T-helper 2 cell (primary cell): Measurements from ENCODE around the gene SPOUT1.
A peak's percentile ranks its signal among the peaks of the same experiment; 100 is the strongest.

Source experiments
- DNase-seq, 5 experiments: peaks; one replicate each; pipeline versions ENCODE4 v3.0.0 to v3.0.0-alpha.2; 2012 to 2022

The SPOUT1 gene

DNA sequence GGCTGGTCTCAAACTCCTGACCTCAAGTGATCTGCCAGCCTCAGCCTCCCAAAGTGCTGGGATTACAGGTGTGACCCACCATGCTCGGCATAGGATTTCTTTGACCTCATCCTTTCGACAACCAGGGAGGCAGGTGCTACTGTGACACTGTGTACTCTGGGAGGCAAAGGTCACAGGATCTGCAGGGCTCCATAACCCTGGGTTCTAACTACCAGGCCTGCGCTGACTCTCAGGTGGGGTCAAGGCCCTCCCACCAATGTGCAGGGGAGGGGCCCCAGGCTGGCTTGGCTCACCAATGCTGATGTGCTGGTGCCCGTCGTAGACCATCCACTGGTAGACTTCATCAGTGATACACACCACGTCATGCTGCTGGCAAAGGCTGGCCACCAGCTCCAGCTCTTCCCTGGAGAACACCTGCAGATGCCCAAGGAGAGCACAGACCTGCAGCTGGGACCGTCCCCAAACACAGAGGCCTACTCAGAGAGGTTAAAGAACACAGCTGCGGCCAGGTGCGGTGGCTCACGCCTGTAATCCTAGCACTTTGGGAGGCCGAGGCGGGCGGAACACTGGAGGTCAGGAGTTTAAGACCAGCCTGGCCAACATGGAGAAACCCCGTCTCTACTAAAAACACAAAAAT, 7.0 kb upstream of the SPOUT1 start:
- DNase-seq, result no peak

DNA sequence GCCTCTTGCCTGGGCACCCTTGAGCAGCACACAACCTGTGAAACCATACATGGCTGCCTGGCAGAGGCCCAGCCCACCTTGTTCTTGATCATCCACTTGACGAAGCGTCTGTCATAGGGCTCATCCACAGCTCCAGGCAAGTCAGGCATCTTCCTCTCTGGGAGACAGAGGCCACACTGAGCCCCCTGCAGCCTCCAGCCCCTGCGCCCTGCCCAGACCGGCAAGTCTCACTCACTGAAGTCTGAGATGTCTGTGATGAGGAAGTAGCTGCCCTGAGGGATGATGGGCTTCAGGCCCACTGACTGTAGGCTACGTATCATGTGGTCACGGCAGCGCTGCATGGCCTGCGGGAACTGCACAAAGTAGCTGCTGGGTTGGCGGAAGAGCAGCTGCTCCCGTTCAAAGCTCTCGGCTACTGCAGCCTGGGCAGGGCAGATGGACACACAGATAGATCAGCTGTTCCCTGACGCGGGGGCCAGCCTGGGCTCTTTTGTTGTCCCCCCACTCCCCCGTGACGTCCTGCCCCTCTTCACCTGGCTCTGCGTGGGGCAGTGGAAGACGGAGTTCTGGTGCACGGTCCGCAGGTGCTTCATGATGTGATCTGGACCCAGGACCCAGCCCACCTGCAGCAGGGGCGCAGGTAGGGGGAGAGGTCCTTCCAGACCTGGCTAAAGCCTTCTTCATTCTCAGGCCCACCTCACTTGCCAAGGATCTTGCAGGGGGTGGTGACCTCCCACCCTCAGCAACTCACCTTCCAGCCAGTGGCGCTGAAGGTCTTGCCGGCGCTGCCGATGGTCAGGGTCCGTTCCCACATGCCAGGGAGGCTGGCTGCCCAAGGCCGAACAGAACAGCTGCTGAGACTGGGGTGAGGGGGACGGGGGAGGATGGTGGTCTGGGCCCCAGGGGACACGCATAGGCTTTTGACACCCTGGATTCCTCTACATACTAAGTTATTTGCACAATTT, 5.9 kb upstream of the SPOUT1 start:
- no peak for DNase-seq

- no peak for DNase-seq
Observed at GRCh38 chr9:128833696-128834095, 4.1 kb upstream of the SPOUT1 start.

DNA sequence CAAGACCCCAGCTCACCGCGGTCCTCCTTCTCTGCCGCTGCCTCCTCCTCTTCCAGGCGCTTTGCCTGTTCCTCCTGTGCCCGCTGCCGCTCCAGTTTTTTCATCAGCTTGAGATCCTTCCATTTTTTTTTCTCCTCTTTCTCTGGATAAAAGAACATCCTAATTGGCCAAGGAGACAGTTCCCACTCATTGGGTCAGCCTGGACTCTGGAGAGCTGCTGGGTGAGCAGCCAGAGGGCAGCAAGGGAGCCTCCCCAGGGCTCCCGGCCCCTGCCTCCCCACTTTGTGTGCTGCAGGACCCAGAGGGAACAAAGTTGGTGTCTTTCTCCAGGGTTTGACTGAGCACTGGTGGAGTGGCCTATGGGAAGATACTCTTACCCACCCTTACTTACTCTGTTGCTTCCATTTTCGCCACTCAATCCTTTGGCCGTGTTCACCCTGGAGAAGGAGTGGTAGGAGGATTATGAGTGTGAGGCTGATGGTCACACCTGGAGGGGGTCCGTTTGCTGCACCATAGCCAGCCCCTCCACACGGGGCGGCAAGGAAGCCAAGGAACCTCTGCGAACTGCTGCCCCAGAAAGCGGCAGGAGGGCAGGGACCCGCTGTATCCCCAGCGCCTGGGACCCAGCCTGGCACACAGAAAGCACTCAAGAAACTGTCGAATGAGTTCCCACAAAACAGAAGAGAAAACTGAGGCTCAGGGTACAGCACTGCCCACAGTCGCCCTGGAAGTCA, 708 bp downstream of the SPOUT1 start:
- no peak for DNase-seq

- DNase-seq, result no peak
Observed at GRCh38 chr9:128828267-128828666, 1.3 kb downstream of the SPOUT1 start.

DNA sequence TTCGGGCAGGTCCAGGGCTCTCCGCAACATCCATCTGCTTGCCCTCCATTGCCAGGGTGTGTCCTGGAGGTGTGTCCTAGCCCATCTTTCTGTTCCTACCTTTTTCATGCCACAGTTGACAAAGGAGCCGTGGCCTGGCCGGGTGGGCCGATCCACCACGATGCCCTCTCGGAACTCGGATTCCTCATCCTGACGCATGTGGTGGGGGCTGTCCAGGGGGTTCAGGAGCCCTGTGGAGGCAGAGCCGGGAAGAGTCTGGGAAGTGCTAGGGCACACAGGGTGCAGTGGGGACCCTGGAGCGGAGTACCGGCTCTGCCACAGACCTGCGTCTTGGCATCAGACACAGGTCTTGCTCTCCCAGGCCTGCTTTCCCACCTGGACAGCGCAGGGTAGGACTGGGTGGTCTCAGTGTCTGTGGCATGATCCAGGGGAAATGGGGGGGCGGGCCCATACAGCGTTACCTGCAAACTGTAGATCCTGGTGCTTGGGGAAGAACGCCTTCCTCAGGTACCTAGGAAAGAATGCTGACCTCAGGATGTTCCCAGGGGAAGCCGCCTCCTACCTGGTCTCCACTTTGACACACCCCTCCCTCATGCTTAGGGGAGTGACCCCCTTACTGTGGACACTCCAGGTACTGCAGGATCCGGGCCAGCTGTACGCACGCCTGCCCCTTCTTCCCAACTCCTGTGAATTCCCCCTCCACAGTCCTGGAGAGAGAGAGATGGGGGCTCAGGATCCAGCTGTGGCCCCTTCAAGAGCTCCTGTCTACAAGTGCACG, 3.5 kb downstream of the SPOUT1 start:
- DNase-seq, result no peak

DNA sequence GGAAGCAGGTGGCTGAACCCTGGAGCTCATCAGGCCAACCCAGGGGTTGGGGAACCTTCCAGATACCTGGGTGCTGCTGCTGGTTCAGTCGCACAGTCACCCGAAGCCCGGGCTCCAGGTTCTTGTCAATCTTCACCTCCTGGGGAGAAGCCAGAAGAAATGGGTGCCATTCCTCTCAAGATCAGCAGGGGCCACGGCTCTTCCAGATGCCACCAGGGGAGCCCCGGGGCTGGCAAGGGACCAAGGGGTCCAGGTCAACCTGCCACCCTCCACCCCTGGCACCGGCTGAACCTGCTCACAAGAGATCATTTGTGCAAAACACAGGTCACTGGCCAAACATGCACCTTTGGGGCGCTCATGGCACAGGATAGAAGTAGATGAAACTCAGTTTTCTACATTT, 4.7 kb downstream of the SPOUT1 start:
- DNase-seq, result no peak

DNA sequence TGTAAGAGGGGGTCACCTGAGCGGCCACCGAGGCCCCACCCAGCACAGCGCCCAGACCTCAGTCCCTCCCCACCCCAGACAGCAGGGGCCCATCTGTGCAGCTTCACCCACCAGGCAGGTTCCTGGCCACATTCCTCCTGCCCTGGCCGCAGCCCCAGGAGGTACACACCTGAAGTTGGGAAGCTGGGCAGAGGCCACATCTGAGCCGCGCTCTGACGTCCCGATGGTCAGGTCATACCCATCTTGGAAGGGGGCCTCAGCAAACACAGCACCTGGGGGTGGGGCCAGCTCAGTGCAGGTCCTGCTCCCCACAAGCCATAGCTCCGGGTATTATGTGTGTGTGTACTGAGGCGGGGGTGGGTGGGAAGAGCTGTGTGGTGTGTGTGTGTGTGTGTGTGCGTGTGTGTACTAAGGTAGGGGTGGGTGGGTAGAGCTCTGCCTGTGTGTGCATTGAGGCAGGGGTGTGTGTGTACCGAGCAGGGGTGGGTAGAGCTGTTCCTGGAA, 5.6 kb downstream of the SPOUT1 start:
- no peak for DNase-seq

DNA sequence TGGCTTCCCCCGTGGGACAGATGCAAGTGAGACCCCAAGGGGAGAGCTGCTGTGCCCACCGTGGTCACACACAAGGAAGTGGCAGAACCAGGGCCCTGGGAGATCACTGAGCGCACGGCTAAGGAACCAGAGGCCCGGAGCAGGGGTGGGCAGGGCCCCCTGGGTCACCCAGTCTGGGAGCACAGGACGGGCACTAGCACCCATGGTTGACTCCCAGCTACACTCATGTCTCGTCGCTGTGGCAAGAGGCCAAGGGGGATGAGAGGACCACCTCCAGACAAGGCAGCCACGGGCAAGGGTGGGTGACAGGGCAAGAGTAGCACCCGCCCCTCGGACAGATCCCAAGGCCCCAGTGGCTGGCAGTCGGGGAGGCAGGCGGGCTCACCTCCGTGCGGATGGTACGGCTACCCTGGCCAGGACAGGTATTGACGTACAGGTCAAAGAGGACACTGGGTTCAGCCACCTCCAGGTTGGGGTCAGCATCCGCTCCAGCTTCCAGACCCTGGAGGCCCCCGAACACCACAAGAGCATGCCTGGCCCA, 6.2 kb downstream of the SPOUT1 start:
- no peak for DNase-seq

- no peak for DNase-seq
Observed at GRCh38 chr9:128822407-128823042, 7.1 kb downstream of the SPOUT1 start.

GRCh38 chr9:128821584-128822406, 7.8 kb downstream of the SPOUT1 start:
- no peak for DNase-seq

DNA sequence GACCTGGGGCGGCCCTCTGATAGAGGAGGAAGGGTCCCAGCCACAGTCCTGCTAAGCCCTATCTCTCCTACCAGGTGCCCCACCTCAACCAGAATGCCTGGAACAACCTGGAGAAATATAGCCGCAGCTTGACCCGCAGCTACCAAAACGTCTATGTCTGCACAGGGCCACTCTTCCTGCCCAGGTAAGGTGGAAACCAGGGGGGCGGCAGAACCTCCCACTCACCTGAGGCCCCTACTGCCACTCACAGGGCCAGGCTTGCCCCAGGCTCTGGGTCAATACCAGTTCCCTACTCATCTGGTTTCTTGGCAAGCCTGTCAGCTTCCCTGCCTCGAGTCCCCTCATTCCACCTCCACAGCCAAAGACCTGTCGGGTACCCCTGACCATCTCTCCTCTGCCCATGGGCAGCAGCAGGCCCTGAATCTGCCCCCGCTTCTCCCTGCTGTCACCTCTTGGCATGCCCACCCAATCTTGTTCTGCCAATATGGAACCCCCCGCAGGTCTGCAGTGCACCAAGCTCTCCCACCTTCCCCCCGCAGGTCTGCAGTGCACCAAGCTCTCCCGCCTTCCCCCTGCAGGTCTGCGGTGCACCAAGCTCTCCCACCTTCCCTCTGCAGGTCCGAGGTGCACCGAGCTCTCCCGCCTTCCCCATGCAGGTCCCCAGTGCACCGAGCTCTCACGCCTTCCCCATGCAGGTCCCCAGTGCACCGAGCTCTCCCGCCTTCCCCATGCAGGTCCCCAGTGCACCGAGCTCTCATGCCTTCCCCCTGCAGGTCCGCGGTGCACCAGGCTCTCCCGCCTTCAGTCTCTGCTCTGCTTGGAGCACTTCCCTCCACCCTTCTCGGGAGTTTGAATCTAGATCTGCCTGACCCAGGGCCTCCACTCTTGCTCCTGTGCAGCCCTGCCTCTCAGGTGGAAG, 8.7 kb downstream of the SPOUT1 start:
- DNase-seq, result no peak

DNA sequence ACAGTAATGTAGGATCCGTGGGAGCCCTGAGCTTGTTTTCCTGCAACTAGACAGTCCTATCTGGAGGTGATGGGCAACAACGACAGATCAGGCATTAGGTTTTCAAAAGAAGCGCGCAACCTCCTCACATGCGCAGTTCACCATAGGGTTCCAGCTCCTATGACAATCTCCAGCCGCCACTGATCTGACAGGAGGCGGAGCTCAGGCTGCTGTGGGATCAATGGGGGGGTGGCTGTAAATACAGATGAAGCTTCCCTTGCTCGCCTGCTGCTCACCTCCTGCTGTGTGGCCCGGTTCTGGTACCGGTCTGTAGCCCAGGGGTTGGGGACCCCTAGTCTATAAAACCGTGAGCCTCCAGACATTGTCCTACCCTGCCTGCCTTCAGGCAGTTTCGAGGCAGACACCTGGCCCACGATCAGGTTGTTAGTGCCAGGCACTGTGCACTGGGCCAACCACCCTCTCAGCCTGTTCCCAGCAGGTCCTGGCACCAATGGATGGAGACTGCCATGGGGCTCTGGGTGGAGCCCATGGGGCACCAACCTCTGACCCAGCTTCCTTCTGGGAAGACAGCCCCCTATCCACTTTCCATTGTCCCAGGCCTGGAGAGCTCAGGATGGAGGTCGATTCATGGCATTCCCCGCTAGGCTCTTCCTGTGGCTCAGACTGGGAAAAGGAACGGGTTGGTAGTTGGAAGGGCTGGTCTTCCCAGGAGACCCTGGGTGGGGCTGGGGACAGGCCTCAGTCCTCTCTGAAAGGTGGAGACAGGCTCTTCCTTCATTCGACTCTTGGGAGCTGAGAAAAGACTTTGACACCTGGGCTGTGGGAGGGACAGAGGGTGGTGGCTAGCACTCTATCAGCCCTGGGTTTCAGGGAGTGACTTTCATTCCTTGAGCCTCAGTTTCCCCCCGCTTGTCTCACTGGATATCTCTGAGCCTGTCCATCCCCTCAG, 9.6 kb downstream of the SPOUT1 start:
- no peak for DNase-seq

DNA sequence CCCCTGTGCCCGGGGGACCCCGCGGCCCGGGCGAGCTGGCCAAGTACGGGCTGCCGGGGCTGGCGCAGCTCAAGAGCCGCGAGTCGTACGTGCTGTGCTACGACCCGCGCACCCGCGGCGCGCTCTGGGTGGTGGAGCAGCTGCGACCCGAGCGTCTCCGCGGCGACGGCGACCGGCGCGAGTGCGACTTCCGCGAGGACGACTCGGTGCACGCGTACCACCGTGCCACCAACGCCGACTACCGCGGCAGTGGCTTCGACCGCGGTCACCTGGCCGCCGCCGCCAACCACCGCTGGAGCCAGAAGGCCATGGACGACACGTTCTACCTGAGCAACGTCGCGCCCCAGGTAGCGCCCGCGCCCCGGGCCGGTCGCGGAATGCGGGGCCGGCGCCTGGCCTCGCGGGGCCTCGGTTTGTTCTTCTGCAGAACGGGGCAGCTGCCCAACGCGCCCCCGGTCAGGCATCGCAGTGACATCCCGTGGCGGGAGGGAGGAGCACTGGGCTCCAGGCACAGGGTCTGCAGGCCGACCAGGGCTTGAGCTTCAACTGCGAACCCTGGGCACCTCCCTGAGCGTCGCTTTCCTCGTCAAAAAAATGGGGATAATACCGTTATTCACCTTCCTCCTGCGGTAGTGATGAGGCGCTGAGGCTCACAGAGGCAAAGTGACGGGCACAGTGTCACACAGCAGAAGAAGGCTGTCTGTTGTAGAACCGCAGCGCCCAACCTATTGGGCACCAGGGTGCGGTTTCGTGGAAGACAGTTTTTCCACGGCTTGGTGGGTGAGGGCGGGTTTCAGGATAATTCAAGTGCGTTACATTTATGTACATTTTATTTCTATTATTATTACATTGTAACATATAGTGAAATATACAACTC, 10.5 kb downstream of the SPOUT1 start:
- peak in 3 of 5 experiments; percentile 23 to 66 (median 36) for DNase-seq

- peak; percentile 93 to 97 (median 95) for DNase-seq
Observed at GRCh38 chr9:128818099-128818838, 11.3 kb downstream of the SPOUT1 start, which contains the start of gene ENDOG. Gene ENDOG (plus strand): TSS chr9:128818500. CDS start chr9:128818685, 185 bp downstream.

GRCh38 chr9:128810873-128811272, 18.7 kb downstream of the SPOUT1 start:
- no peak for DNase-seq
